GM21723 (cell line): ENCODE data around the gene GABBR1.

Experiments used
- ATAC-seq: cut with Tn5 transposase; IDR thresholded peaks from one replicate; pipeline ENCODE4 v1.9.1; 2021; ENCODE audit warnings: mild to moderate bottlenecking, moderate library complexity; ENCODE audit not compliant: unreplicated experiment

GABBR1 gene

DNA sequence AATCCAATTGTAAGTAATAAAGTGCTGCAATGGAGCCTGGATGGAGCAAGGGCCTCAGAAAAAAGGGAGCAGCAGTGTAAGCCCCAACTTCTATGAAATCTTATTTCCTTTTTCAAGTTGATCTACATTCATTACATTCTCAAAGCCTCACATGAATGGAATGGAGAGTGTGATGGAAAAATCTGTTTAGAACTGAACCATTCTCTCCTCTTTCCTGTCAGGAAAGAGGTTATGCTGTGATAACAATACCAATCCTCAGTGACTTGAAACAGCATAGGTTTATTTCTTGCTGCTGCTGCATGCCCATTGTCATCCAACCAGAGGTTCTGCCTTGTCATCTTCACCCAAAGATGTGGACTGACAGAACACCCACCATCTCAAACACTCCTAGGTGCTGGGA lies 56.9 kb downstream of the GABBR1 start:
- ATAC-seq: no peak

DNA sequence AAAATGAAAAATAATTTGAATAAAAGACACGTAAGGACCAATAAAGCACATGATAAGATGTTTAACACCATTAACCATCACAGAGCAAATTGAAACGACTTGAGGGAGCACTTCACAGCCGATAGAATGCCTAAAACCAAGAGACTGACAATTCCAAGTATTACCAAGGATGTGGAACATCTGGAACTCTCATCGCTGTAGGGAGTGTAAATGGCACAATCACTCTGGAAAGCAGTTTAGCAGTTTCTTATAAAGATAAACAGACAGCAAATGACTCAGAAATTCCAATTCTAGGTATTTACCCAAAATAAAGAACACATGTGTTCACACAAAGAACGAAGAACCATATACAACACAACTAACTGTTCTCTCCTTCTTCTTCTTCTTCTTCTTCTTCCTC lies 65.0 kb downstream of the GABBR1 start:
- no peak for ATAC-seq

DNA sequence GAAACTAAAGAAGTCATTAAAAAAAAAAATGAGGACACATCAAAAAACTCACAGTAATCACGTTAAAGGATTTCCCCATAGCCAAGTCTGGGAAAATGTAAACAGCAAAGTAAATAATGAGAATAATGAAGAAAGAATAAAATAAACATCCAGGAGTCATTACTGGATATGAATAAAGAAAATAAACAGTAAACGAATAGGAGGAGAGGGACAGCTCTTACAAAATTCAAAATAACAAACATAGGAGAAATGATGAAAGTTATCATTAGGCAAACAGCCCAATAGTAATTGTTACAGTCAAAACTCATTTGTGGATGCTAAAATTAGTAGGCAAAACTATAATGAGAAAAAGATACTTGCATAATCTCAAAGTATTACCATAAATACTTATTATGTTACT lies 65.4 kb downstream of the GABBR1 start:
- no peak for ATAC-seq

DNA sequence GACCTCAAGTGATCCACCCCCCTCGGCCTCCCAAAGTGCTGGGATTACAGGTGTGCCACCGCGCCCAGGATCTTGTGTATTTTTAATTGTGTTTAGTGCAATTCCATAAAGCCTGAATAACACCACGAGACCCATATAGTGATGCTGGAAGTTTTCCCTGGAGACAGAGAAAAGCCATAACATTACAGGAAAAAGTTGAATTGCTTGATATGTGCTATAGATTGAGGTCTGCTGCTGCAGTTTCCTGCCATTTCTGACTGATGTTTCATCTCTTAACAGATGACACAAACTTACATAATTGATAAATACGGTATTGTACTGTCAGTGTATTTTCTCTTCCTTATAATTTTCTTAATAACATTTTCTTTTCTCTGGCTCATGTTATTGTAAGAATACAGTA lies 66.1 kb downstream of the GABBR1 start:
- no peak for ATAC-seq

DNA sequence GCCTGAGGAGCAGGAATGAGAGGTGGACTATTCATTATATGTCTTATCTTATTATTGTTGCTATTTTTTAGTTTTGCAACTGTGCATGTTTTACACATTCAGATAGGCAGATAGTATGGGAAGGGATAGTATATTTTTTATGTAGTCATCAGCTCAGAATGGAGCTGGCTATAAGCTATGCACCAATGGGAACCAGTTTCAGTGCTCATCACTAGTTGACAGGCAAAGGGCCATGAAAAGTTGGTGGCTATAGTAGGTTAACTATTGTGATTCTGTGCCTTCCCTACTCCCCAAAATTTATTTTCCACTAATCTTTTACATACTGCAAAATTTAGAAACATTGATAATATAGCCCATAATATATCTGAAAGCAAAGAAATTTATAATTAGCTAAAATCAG lies 68.1 kb downstream of the GABBR1 start:
- no peak for ATAC-seq

DNA sequence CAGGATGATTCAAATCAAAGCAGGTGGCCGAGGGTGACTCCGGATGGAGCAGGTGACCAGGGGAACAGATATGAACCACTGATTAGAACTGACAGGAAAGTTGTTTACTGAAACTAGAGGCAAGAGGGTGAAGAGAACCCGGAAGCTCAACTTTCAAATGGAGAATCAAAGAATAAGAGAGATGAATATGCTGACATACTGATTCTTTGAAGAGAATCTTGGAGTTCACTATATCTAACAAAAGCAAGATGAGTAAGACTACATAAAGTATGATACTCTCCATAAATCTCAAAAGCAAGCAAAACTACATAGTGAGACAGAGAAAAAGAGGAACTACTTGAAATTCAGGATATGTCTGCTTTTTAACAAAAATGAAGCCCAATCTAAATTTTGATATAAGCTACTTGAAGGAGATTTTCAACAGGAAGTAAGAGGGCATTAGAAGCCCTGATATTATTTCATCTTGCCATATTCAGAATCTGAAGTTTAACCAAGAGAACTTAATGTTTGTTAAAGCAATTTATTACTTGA lies 69.5 kb downstream of the GABBR1 start:
- ATAC-seq: no peak

DNA sequence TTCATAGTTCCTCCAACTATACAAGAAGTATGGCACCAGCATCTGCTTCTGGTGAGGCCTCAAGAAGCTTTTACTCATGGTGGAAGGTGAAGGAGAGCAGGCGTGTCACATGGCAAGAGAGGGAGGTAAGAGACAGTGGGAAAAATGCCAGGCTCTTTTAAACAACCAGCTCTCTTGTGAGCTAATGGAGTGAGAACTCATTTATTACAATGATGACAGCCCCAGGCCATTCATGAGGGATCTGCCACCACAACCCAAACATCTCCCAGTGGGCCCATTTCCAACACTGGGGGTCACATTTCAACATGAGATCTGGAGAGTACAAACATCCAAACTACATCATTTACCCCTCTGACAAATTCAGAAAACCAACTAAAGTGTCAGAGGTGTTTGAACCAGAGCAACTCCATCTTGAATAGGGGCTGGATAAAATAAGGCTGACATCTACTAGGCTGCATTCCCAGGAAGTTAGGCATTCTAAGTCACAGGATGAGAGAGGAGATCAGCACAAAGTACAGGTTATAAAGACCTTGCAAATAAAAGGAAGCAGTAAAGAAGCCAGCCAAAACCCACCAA lies 71.3 kb downstream of the GABBR1 start:
- no peak for ATAC-seq

DNA sequence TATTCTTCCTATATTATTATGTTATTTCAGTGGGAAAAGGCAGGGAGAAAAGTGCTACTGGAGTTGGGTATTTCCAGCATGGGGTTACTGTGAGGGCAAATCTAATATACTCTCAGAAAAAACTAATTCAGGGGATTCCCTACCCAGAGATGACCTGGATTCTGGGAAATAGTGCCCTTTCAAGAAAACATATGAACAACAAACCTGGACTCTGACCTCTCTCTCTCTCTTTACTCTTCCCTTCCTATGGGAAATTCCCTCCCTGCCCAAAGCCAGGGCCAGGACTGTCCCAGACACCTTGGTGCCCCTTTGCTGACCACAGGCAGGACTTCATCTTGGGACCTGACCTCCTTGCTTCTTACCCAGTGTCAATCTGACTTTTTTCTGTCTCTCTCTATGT lies 71.9 kb downstream of the GABBR1 start:
- ATAC-seq: no peak

DNA sequence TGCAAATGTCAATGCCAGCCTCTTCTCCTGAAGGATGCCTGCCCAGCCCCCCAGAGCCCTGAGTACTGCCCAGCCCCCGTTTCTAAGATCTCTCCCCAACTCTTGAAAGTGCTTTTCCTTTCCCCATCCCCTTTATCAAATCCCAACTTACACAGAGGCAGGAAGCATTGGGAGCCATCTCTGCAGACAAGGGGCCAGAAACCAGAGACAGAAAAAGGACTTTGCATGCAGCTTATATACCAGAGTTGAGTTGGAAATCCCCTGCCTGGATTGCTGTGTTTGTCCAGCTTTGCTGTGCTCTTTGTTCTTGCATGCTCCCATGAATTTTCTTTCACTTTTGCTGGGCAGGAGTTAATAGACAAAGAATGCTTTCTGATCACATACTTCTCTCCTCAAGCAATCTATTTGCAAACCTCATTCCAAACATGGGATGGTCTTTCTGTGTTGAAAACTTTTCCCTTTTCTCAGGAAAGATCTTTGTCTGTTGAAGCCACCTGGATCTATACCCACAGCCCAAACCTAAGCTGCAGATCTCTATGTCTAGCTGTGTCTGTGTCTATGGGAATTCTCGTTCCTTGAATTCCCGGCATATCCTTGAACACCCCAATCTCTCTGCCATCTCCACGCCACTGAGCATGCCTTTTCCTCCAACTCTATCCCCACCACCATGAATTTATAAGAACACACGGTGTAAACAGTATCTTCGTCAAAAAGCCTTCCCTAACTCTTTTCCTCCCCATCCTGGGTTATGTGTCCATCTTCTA lies 73.3 kb downstream of the GABBR1 start, which contains the start of gene UBD:
Gene UBD (minus strand): TSS at position 209 of the 764 bp plus-strand sequence. CDS start 31 bp downstream, at position 178.
- no peak for ATAC-seq

DNA sequence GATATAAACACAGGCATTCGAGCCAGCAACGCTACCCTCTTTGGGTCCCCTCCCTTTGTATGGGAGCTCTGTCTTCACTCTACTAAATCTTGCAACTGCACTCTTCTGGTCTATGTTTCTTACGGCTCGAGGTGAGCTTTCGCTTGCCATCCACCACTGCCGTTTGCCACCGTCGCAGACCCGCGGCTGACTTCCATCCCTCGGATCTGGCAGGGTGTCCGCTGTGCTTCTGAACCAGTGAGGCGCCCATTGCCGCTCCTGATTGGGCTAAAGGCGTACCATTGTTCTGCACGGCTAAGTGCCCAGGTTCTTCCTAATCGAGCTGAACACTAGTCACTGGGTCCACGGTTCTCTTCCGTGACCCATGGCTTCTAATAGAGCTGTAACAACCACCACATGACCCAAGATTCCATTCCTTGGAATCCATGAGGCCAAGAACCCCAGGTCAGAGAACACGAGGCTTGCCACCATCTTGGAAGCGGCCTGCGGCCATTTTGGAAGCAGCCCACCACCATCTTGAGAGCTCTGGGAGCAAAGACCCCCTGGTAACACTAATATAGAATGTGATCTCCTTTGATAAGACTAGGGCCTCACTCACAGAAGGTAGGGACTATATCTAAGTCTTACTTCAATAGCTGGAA lies 74.4 kb downstream of the GABBR1 start:
- no peak for ATAC-seq

DNA sequence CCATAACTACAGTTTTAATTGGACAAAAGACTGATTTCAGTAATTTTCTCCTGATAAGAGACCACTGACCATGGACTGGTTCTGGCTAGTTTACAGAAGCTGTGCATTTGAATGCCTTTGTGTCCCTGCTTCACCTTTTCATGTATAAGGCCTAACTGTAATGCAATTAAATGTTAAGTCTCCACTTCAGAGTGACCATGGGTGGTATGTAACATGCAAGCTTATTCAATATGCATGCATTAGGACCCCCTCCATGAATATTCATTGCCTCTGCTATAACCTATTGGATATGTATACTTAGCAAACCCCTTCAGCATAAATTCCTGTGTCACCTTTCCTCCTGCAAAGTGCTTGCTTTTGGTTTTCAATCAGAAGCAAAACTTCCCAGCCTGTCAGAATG lies 75.7 kb downstream of the GABBR1 start:
- no peak for ATAC-seq

DNA sequence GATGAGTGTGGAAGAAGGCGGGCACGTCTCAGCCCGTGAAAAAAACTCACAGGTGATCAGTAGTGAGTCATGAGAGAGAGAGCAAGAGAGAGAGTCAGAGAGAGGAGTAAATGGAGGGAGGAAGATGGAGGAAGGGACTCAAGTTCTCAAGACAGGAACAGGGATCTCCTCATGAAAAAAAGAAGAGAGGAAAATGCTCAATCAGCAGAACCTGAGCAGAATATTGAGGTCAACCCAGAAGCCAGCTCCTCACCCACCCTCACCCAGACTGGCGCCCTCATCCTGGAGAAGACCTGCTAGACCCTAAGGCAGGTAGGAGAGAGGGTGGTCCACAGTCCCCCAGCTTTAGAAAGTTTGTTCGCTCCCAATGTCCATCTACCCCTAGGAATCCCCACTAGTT lies 78.2 kb downstream of the GABBR1 start:
- no peak for ATAC-seq

DNA sequence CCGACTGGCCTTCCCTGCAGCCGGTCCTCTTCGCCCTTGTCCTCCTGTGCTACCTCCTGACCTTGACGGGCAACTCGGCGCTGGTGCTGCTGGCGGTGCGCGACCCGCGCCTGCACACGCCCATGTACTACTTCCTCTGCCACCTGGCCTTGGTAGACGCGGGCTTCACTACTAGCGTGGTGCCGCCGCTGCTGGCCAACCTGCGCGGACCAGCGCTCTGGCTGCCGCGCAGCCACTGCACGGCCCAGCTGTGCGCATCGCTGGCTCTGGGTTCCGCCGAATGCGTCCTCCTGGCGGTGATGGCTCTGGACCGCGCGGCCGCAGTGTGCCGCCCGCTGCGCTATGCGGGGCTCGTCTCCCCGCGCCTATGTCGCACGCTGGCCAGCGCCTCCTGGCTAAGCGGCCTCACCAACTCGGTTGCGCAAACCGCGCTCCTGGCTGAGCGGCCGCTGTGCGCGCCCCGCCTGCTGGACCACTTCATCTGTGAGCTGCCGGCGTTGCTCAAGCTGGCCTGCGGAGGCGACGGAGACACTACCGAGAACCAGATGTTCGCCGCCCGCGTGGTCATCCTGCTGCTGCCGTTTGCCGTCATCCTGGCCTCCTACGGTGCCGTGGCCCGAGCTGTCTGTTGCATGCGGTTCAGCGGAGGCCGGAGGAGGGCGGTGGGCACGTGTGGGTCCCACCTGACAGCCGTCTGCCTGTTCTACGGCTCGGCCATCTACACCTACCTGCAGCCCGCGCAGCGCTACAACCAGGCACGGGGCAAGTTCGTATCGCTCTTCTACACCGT lies 79.5 kb downstream of the GABBR1 start:
- no peak for ATAC-seq

DNA sequence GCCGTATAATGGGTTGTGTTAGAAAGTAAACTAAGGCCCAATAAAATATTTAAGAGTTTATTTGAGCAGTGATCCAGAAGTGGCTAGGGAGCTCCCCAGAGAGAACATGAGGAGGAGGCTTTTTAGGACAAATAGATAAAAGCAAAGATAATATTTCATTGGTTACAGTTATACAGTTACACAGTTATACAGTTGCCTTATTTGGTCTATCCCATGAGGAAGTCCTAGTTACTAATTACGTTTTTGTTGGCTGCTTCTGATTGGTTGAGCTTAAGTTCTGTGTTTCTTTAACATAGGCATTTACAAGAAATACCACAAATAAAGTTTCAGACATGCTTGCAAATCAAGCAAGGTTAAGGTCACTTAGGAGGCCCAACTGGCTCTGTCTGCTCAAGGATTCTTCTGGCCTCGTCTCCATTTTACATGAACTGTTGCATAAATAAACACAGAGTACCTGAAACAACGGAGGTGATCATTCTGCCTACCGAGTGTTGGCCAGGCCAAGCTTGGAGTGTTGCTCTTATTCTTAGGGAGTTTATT lies 80.4 kb downstream of the GABBR1 start:
- peak; percentile 91 for ATAC-seq

DNA sequence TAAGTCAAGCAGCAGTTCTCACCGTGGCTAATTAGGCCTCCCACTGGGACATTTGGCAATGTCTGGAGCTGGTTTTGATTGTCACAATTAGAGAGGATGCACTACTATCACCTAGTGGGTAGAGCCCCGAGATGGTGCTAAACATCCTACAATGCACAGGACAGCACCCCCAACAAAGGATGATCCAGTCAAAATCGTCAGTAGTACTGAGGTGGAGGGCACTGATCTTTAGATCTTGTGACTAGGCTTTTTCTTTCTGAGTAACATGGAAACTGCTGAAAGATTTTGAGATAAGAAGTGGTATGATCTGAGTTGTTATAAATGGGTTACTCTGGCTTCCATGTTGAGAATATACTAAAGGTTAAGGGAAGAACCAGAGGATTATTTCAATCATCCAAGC lies 85.4 kb downstream of the GABBR1 start:
- no peak for ATAC-seq

DNA sequence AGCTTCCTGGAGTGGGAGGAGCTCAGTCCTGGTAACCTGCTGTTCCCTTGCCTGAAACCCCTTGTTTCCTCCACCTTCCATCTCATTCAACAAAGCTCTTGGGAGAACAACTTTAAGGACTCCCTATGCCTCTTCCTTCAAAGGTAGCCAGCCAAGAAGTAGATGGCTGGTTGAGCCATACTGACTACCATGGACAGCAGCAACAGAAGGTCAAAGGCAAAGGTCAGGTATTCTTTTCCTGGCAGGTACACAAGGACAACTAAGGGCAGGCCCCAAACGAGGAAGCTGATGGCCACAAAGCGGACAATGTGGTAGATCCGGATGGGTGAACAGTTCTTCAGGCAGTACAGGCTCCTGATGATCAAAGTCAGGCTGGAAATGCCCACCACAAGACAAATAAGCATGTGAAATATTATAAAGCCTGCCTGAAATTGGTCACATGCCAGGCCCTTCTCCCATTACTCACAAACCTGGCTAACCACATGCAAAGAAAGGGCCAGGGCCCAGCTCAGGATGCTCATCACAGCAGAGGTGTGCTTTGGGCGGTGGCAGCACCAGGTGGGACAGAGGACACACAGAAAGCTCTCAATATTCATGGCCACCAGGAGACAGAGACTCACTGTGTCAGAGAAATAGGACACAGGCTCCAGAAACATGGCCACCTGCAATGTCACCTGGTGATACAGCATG lies 95.1 kb downstream of the GABBR1 start:
- ATAC-seq: no peak

DNA sequence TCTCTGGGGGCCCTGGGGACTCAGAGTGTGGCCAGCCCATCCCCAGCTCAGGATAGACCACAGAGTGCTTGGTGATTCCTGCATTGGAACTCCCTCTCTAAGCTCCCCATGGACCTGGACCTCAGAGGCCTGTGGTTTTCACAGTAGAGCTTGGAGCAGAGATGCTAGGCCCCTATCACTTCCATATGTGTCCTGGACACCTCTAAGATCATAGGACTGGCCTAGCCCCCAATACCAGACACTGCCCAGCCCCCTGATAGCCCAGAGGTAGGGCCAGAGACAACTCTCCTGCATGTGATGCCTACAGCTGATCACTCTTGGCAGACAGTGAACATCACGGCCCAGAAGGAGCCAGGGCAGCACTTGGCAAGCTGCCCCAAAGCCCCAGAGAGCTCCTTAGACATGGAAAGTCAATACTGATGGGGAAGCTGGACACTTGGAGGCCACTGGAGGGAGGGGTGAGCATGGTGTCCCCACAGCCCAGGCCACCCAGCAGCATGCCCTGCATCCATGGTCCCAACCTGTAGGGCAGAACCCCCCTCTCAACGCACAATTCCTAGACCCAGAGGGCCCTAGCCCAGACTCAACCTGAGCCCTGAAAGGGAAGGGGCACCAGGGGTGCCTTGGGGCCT lies 100.5 kb downstream of the GABBR1 start:
- no peak for ATAC-seq

DNA sequence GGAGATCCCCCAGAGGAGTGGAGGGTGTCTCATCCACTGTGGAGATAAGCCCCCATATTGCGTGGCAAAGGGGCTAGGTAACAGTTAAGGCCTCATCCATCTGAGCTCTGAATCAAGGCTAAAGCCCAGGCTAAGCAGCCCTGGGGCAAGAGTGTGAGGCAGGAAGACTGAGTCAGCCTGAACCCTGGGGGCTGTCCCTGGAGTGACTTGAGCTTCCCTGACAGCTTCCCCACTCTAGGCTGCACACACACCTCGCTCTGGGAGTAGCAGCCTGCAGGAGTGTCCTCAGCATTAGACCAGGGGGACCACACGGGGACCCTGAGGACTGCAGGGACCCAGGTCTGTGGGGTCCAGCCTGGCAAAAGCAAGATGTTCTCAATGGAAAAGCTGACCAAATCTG lies 101.3 kb downstream of the GABBR1 start:
- ATAC-seq: no peak

DNA sequence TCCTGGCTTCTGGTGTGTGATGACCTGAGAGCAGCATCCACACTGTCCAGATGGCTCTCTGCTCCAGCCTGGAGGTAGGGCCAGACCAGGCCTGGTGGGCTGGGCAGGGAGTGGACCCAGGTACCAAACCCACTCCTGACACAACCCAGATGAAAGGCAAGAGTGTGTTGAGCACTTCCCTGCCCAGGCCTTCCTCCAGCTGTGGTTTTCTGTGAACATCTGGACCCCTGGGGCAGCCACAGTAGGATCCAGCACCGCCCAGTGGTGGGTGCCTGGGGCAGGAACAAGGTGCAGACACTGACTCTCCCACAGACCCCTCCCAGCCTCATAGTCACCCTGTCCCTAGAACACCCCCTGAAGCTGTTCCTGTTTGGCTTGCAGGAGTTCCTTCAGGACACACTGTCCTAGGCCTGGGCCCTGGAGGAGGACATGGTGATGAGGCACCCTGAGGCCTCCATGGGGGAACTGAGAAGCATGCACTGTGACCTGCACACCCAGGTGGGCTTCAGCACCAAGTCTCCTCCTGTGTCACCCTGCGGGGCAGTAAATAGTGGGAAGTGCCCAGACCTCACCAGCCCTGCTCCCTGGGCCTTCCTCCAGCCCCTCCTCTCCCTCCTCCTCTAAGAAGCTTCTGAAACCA lies 102.2 kb downstream of the GABBR1 start:
- ATAC-seq: no peak
